HG02885 (cell line): ENCODE results near the gene RNF150.

Experiments used
- ATAC-seq: cut with Tn5 transposase; IDR thresholded peaks from one replicate; pipeline ENCODE4 v1.9.1; 2021; ENCODE audit warnings: mild to moderate bottlenecking; ENCODE audit not compliant: unreplicated experiment, poor library complexity

Gene RNF150

GRCh38 chr4:140932501-140933045 lies 200.7 kb downstream of the RNF150 start:
- no peak for ATAC-seq

DNA sequence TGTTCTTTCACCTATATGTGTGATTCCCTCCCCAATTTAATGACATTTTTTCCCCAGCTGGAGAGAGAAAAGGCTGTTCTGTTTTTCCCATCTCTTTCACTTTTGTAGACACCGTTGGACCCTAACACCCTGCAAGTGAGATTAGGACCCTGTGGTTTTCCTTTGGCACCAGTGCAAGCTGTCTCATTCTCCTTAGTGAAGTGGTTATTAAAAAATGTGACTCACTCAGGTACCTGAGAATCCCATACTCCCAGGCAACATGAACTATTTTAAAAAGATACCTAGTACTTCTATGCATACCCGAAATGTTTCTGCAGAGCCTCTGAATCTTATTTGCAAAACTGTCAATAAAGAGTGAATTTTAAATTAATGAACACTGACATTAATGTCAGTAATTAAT lies 201.4 kb downstream of the RNF150 start:
- ATAC-seq: no peak

DNA sequence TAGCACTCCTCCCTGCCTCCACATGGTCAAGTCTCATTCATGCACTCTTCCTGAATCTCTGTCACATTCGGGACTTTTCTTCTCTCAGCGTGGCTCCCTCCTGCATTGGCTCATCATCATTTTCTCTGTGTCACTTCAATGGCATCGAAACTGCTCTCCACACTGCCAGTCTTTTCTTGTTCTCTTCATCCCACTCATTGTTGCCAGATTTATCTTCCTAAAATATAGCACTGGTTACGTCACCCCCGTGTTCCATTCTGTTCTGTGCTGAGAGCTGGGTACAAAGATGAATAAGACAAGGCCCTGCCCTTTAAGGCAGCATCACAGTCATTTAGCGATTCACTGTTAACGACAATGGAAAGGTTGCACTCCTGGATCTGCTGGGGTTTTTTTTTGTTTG lies 202.7 kb downstream of the RNF150 start:
- no peak for ATAC-seq

GRCh38 chr4:140930011-140930410 lies 203.3 kb downstream of the RNF150 start:
- ATAC-seq: no peak

GRCh38 chr4:140928880-140929279 lies 204.4 kb downstream of the RNF150 start:
- no peak for ATAC-seq

GRCh38 chr4:140926672-140927071 lies 206.6 kb downstream of the RNF150 start:
- ATAC-seq: no peak

DNA sequence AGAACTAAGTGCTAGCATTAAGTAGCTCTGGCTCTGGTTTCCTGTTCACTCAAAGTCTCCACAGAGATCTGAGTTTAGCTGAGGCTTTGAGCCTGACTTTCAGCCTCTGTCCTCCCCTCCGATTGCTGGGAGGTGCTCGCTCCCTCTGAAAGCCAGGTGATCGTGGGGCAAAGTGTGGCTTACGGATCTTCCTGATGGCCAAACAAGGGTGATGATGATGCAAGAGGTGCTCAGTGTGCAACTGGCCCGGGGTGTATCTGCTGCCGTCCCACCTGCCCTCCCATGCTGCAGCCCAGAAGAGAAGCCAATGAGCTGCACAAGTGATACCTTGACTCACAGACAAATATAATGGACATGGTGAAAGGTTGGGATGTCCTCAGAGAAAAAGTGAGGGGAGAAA lies 207.9 kb downstream of the RNF150 start:
- ATAC-seq: no peak

DNA sequence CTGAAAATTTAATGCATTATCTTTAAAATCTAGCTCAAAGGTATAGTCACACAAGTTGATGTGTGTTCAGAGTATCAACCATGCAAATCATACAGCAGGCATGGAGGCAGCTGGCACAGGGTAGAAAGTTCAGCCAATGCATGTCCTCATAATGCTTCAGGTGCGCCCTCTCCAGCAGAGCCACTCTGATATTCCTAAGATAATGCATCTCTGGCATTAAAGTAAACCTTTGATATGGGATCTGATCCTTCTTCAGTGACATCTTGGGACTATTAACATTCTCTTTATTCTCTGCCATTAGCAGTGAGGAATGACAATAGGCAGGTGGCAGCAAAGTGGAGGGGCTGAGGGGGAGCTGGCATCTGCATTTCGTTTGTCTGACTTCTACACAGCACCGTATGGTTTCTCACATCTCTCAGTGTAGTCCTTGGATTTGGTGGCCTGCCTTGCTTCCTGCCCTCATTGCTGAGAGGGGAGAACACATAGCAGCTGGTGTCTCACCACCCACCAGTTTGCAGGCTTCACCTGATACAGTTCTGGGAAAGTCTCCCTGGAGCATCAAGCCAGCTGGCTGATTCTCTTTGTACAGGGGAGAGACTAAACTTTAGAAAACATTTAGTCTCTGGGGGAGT lies 208.4 kb downstream of the RNF150 start:
- no peak for ATAC-seq

DNA sequence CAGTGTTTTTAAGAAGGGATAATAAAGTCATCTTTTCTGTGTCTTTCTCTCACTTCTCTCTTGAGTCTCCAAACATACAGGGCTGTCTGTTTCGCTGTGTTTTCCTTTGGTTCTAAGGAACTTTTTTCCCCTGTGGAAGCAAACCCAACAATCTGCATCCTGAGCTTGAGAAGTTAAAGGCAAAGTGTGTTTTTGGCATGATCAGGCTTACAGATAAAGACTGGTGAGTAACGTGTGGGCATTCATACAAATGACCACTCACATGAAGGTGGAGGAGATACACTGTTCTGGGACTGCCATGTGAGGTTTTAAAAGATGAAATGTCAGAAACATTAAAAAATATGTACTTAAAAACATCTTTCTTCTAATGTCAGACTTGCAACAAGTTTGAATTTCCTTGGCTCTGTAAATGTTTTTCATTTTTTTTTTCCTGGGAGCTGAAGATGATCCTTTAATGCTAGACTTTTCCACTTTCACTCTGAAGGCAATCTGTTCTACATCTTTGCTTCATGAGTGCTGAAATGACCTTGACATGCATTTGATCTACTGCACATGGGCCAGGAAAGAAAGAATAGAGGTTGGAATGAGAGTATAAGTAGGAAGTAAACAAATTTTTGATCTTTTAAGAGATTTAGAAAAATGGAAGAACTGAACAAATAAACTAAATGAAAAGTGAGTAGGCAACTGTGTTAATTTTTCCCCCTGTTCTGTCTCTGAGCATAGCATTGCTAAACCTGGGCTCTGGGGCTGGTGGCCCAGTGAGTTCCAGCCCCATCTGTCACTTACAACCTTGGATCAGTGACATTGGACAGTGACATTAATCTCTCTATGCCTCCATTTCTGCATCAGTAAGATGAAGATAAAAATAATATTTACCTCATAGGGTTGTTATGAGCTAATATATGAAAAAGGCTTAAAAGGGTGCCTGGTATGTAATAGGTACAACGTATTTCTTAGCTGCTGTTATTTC lies 226.0 kb downstream of the RNF150 start:
- ATAC-seq: no peak

DNA sequence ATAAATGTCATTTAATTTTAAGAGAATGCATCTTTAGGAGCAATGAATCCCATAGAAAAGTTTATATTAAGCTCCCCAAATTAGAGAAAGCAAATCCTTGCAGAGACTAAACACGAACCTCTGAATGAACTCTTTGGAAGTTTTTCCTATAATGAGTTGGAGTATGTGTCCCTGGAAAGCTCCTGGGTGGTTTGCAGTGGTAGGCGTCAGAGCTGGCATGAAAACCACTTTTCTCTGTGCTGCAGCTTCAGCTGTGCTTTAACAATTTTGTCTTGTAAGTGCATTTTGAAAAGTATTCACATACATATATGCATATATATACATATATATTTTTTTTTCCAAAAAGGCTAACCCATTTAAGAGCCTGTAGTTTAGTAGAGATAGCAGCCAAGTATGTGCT lies 228.4 kb downstream of the RNF150 start:
- ATAC-seq: no peak

DNA sequence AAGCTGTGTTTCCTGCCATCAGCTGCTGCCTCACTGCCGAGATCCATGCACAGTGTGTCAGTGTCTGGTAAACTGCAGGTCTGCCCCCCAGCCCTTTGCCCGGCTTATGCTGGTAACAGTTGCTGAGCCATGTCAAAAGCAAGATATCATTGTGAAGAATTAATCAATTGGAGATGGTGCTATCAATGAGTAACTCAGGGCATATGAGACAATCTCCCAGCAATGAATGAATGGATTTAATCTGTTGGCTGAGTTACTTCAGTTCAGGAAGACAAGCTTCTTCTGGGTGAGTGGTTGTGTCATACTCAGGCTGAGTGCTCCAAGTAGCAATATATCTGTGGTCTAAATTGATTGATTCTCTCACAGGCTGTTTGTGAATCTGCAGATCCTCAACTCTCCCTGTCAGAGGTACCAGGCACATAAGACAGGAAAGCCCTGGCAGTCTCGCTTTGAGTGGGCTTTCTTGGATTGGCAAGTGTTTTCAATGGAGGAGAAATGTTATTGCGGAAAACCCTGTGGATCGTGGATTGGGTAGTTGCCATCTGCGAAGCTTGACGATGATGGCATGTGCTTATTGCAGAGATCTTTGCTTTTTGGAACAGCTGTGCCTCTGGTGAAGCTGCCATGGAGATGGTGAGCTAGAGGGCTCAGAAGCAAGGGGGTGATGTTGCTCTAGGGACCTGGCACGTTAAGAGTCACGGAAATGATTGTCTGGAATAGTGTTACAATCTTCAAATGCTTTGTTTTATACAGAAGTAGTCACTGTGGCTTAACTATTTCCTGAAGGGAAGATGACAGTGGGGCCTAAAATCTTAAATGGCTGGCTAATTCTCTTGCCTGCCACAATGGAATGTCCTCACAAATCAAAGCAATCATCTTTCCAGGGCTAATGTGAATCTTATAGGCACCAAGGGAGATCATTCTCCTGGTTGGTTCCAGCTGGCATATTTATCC lies 229.5 kb downstream of the RNF150 start:
- no peak for ATAC-seq

GRCh38 chr4:140901736-140902336 lies 231.4 kb downstream of the RNF150 start:
- no peak for ATAC-seq

DNA sequence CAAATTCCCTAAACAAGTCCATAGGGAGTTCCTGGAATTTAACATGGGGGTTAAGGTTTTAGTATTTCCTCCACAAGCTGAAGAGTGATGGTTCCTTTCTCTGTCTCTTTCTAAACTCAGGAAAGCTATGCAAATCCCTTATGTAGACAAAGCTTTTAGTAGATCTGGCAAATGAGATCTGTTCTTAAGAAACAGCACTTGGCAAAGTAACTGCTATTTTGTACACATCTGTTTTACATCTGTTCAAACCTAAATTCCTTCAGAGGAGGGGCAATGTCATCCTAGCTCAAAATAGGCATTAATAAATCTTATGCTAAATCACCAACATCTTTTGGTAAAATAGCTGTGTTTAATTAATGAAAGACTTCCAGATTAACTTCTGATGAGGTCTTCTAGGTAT lies 239.3 kb downstream of the RNF150 start:
- ATAC-seq: no peak

DNA sequence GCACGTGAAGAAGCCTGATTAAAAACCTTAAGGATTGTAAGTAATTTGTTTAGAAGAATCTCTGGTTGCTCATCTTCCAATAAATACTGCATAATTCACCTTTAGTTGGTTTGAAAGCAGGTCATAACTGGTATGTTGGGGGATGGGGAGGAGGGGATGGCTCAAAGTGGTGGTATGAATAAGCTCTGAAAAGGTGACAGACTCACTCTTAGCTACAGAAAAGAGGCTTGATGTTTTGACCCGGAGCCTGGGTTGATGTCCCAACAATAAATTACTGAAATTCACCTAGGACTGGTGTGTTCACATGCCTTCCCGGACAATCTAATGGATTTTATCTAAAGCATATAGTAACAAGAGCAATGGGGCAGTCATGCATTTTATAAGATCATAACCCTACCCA lies 245.2 kb downstream of the RNF150 start:
- ATAC-seq: no peak

DNA sequence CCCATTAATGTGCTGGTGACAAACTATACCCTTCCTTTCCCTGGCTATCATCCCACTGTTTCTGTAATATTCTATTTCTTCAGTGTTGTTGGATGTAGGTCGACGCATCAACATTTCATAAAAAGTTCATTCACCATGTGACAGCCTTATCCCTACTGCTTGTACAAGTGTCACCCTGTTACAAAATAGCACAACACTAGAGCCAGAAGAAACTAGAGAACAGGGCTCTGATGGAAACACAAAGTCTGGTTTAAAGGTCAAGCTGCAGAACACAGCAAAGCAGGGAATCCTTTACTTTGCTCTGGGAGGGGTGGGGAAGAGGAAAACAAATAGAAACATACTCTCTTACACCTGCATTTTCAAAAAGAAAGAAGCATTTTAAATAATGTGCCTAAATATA lies 245.8 kb downstream of the RNF150 start:
- ATAC-seq: no peak

DNA sequence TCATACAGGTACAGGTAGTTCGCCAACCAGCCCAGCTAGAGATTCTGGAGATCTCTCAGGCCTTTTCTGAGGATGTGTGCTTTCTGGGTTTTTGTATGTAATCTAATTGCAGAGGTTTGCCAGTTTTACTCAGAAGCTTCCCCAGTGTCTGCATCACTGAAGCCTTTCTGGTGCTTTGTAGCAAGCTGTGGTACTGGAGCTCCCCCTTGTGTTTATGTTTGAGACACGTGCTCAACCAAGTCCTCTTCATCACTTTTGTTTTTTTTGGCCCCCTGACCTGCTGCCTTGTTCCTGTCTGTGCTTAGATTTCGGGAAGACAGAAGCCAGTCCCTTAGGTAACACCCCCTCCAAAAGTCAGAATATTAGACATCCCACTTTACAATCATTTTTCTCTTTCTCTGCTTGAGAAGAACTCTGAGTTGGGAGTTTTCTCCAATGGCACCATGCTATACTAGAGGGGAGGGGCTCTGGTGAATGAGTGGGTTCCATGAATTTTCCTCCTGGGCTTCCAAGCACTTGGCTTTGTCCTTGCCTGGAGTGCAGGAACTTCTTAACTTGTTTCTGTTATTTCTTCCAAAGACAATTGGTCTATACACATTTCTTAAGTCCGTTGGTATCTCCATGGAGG lies 248.7 kb downstream of the RNF150 start:
- peak; percentile 97 for ATAC-seq

DNA sequence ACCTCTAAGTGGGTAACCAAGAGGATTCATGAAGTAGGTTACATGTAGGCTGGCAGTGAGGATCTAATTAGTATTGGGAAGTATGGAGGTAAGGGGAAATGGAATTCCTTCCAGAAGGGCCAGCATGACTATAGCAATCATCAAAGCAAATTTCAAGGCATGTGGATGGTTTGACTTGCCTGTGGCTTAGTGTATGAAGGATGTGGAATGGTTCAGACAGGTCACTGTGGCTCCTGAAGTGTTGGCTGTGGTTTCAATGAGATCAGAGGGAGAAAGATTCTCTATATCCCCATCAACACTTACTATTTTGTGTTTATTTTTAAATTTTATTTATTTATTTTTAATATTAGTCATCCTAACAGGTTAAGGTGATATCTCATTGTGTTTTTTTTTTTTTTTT lies 255.5 kb downstream of the RNF150 start:
- ATAC-seq: no peak

DNA sequence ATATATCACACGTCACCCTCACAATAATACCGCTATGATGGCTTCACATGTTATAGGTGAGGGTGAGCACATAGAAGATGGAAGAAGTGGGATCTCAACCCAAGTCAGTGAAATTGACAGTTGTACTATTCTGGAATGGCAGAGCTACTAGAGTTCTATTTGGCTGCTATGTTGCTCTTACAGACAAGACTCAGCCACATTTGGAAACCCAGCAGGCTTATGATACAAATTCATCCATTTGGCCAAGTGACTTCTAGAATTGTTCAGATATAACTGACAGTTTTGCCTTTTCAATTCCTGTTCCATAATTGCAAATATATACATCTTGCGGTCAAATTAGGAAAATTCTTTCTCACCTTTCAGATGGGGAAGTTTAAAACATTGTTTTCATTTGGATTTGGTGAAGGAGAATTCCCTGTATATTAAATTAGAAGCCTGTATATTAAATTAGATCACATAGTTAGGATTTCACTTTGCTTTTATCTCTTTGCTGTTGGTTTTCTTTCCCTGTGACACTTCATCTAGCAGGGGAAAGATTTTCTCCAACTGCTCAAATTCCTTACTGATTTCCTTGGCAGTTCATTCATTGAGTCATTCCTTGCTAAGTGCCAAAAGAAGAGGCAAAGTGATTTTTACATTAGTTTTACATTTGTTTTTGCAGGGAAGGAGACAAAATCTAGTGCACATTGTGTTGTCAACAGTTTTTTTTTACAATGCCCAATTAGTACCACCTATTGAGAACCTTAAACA lies 256.5 kb downstream of the RNF150 start:
- no peak for ATAC-seq
